ENCODE data around the gene ANKRD23. TPM values are rescaled to one million over a fixed set of nuclear protein-coding genes. Genes with fewer than 3 reads are reported as not detected.
"Not testable (repeated sequence)": the region's sequence is repeated elsewhere in the genome, so short reads cannot be mapped to it uniquely, and the experiment has no call there.

Gene ANKRD23
- total RNA-seq, 1 donor, result 1.3 TPM

DNA sequence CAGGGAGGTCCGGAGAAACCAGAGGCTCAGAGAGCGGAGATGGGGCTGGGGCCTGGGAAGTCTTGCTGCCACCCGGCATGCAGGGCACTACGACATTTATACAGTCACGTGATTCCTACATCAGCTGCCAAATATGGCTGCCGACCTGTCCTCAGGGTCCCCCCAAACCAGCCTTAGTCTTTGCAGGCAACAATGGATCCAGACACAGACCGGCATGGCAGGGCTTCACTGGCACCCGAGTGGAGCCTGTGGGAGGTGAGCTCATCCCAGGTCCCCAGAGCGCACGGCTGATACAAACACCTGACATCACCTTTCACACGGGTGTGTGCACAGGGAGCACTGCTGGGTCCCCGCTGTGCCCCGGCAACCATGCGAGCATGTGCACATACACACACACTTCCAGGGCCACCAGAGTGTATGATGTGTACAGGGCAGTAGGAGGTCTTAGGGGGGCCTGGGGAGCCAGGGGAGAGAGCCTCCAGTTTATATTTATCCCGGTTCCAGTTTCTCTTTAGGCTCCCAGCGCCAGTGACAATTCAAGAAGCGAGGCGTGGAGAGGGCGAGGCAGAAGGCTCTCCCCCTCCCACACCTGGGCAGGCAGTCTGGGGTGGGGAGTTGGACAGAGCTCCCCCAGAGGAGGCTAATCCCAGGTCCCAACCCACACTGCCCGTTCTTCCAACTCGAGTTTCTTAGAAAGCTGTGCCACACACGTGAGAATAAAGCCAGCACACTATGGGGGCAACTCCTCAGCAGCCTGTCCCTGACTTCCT is 23.4 kb upstream of the ANKRD23 start:
- H3K4me3 ChIP-seq (ENCODE audit: low read depth, low read length), result peak overlapping the region; percentile 81
- DNase-seq (ENCODE audit: low read depth), result no peak
- TF ChIP-seq, protein P1, sequence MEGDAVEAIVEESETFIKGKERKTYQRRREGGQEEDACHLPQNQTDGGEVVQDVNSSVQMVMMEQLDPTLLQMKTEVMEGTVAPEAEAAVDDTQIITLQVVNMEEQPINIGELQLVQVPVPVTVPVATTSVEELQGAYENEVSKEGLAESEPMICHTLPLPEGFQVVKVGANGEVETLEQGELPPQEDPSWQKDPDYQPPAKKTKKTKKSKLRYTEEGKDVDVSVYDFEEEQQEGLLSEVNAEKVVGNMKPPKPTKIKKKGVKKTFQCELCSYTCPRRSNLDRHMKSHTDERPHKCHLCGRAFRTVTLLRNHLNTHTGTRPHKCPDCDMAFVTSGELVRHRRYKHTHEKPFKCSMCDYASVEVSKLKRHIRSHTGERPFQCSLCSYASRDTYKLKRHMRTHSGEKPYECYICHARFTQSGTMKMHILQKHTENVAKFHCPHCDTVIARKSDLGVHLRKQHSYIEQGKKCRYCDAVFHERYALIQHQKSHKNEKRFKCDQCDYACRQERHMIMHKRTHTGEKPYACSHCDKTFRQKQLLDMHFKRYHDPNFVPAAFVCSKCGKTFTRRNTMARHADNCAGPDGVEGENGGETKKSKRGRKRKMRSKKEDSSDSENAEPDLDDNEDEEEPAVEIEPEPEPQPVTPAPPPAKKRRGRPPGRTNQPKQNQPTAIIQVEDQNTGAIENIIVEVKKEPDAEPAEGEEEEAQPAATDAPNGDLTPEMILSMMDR (IDR thresholded peaks at IDR 0.05; ENCODE audit: insufficient read depth, low read depth, low read length), result no peak

- no peak overlapping the region for H3K4me3 ChIP-seq (ENCODE audit: low read depth, low read length)
- TF ChIP-seq, protein P1 (IDR thresholded peaks at IDR 0.05; ENCODE audit: insufficient read depth, low read depth, low read length), result no peak
- DNase-seq (ENCODE audit: low read depth), result no peak
These were observed 22.8 kb upstream of the ANKRD23 start for GRCh38 chr2:96866586-96866985.

GRCh38 chr2:96866149-96866548 is 22.3 kb upstream of the ANKRD23 start:
- no peak overlapping the region for H3K4me3 ChIP-seq (ENCODE audit: low read depth, low read length)
- TF ChIP-seq, protein P1 (IDR thresholded peaks at IDR 0.05; ENCODE audit: insufficient read depth, low read depth, low read length), result no peak
- DNase-seq (ENCODE audit: low read depth), result no peak

DNA sequence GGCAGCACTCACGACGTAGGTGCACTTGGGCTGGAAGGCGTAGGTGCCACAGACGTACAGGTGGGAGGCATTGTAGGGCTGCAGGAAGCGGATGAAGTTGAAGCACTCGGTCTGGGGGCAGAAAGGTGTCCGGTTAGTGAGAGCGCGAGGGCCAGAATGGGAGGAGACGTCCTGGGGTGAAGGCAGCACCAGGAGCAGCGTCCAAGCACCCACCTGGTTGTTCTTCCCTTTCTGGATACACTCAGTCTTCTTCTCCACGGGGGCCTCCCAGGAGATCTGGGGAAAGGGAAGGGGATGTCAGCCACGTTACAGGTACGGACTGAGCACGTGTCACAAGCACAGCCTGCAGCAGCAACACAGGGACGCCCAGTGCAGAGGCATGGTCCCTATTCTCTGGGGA is 21.8 kb upstream of the ANKRD23 start:
- no peak for DNase-seq (ENCODE audit: low read depth)
- H3K4me3 ChIP-seq (ENCODE audit: low read depth, low read length), result no peak overlapping the region
- TF ChIP-seq, protein P1 (IDR thresholded peaks at IDR 0.05; ENCODE audit: insufficient read depth, low read depth, low read length), result no peak

DNA sequence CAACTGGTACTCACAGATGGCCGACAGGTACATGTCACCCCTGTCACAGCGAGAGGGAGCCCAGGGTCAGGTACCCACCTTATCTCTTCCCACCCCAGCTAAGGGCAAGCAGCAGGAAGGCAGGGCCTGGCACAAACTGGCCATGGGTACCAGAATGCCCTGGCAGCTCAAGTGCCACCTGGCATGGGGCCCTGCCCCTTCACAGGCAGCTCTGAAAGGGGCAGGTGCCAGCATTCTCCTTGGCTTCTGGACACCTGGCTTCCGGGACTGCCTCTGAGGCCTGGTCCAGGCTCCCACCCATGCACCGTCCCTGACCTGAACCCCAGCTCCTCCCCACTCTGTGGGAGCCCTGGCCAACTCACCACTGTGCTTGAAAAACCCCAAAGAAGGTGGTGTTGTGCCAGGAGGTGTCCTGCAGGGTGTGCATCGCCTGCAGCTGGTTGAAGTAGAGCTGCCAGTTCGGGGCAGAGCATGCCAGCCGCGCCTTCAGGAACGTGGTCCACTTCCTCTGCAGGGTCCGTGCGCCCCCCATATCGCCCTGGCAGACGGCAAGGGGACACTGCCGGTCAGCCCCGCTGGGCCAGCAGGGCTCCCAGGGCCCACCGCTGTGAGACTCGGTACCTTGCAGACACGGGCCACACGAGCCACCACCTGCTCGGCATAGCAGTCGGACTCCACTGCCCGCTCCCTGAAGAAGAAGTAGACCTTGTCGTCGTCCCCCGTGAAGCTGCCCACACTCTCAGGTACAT is 20.7 kb upstream of the ANKRD23 start:
- TF ChIP-seq, protein P1 (IDR thresholded peaks at IDR 0.05; ENCODE audit: insufficient read depth, low read depth, low read length), result no peak
- H3K4me3 ChIP-seq (ENCODE audit: low read depth, low read length), result no peak overlapping the region
- DNase-seq (ENCODE audit: low read depth), result no peak

GRCh38 chr2:96863575-96864342 is 19.9 kb upstream of the ANKRD23 start:
- no peak for DNase-seq (ENCODE audit: low read depth)
- H3K4me3 ChIP-seq (ENCODE audit: low read depth, low read length), result no peak overlapping the region
- TF ChIP-seq, protein P1 (IDR thresholded peaks at IDR 0.05; ENCODE audit: insufficient read depth, low read depth, low read length), result no peak

DNA sequence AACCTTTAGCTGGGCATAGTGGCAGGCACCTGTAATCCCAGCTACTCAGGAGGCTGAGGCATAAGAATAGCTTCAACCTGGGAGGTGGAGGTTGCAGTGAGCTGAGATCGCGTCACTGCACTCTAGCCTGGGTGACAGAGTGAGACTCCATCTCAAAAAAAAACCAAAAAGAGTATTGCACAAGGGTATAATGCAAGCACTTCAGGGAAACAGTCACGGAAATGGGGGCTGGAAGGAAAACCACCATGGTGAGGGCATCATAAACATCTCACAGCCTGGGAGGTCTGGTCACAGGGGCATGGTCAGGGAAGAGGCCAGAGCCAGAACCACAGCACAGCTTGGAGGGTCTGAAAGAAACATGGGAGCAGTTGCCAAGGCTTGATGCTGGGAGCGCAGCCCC is 19.2 kb upstream of the ANKRD23 start:
- DNase-seq (ENCODE audit: low read depth); H3K4me3 ChIP-seq (ENCODE audit: low read depth, low read length): not testable (repeated sequence)

All from fibroblast of villous mesenchyme (primary cell).